Gastrocnemius medialis (tissue), 4 donors: ENCODE data around the gene MRPS10.

Experiments
- CTCF ChIP-seq, 5 experiments: fragments of 450-650 bp in 3 of 5; fragments of 200-600 bp in 2 of 5; sonication (generic) in 2 of 5; IDR thresholded peaks in 4 of 5; conservative IDR thresholded peaks in 1 of 5; 1 replicate in 4 of 5; 2 replicates in 1 of 5; pipeline ENCODE4 v1.5.1; 2016 to 2019; ENCODE audit warnings: antibody characterized with exemption in 5 of 5, mild to moderate bottlenecking in 3 of 5, moderate library complexity in 3 of 5
- POLR2A ChIP-seq, 2 donors: fragments of 450-650 bp; IDR thresholded peaks; one replicate each; pipeline ENCODE4 v1.6.1; 2017; ENCODE audit warnings: antibody characterized with exemption in 2 of 2, mild to moderate bottlenecking in 2 of 2, moderate library complexity in 2 of 2

GRCh38 chr6:42163981-42164380 lies 53.7 kb downstream of the MRPS10 start:
- TF ChIP-seq CTCF (IDR thresholded peaks at IDR 0.05 in 4 of 5, conservative IDR thresholded peaks at IDR 0.05 in 1 of 5) (no peak), POLR2A (IDR thresholded peaks at IDR 0.05) (no peak)
